NCI-H146 (cell line): Measurements from ENCODE around the gene TUBA3E.
"Not testable (repeated sequence)": the region's sequence is repeated elsewhere in the genome, so short reads cannot be mapped to it uniquely, and the experiment has no call there.

Experiments
- DNase-seq: peaks from one replicate; lab custom pipeline; 2025; lab: John Stamatoyannopoulos, UW

TUBA3E gene

DNA sequence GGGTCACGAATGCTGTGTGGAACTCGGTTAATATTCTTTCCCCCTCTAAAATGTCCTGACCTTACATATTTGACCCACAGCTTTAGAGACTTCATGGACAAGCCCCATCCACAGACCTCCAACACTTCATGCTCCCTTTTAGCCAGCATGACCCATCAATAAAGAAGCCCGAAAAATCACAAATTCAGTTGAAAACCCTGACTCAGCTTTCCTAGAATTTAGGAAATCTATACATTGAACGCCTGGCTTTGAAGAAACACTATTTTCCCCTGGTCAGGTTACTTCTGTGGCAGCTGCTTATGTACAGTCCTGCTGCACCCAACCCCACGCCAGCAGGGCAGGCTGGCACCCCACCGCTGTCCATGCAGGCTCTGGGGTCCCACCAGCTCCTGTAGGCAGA is 6.9 kb downstream of the TUBA3E start:
- not testable (repeated sequence) for DNase-seq

- no peak for DNase-seq
Measured at GRCh38 chr2:130190237-130190636, 8.0 kb downstream of the TUBA3E start.

DNA sequence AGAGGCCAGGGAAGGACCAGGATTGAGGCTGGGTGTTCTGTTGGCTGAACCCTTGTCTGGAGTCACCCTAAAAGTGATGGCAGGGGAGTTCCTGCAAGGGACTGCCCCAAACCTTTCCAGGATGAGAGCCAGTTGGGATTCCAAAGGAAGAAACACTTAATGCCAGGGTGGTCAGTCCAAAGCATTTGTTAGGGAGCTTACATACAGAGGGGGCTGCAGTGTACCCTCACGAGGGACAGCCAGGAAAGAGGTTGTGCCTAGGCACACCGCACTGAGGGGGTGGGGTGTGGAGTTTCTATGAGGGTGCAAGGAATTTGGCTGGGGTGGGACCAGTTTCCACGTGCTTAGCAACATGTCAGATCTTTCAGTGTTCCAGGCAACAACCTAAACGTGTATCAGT is 9.3 kb downstream of the TUBA3E start:
- DNase-seq: not testable (repeated sequence)

DNA sequence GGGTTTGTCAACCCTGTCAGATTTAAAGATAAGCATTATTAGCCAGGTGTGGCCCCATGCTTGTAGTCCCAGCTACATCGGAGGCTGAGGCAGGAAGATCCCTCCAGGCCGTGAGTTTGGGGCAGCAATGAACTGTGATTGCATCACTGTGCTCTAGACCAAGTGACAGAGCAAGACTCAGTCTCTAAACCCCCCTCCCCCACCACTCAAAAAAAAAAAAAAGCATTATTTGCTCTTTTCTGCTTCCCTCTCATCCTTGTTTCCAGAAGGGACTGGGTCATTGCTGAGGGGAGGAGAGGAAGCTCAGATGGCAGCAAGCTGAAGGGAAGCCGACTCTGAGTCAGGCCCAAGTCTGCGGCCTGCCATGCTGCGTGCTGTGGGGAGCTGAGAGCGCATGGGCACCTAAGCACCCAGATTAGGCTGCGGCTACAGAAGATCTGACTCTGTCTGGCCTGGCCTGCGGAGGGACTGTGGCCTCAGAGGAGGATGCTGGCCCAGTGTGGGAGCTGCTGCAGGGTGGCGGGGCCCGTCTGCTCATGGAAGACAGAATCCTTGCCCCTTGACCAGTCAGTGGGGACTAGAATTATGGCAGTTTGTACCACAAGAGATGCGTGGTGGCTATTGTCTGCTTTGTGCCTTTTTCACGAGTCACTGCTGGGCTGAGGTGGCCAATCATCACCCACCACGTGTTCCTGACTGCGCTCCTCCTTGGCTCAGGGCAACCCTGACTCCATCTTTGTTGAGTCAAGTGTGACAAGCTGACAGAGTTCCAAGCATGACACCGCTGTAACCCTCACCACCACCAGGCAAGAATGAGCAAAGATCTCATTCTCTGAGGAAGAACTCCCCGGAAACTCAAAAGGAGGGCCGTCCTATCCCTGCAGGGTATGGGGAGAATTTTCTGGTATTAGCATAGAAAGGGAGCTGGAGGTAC is 10.1 kb downstream of the TUBA3E start:
- not testable (repeated sequence) for DNase-seq

DNA sequence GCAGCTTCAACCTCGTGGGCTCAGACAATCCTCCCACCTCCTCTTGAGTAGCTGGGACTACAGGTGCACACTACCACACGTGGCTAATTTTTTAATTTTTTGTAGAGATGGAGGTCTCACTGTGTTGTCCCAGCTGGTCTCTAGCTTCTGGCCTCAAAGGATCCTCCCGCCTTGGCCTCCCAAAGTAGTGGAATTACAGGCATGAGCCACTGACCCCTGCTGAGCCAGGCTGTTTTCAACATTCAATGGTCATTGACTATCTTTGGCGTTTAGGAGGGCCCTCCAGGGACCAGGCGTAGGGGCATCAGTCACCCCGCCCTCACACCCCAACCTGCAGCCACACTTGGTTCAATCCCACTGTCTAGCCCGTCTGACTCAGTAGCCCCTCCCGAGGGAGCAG is 11.0 kb downstream of the TUBA3E start:
- DNase-seq: no peak

DNA sequence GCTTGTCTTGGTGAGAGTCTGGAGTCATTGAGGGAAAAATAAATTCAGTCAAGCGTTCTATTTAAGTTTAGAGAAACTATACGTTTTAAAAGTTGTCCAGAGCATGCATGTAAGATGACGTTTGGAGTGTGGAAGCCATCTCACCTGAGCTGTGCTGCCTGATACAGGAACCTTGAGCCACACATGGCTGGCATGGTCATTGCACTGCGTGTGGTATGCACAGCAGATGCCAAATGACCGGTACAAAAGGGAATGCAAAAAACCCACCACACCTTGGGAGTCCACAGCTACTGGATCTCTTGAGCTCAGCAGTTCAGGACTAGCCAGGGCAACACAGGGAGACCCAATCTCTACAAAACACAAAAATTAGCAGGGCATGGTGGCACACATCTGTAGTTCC is 11.8 kb downstream of the TUBA3E start:
- no peak for DNase-seq

DNA sequence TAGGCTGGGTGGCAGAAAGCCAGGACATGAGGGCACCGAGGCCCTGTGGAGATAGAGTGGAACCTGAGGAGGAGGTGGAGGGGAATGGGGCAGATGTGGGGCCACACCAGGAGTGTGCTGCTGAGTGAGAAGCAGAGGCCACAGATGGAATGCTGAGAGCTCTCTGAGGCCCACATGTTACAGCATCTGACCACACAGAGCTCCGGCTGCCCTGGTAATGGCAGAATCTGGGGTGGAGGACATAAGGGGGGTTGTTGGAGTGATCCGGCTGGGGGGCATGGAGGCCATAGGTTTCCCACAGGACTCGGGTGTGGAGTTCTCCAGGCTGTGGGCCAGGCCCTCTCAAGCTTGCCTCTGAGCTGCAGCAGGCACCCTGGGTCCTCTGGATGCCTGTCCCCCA is 12.3 kb downstream of the TUBA3E start:
- no peak for DNase-seq

DNA sequence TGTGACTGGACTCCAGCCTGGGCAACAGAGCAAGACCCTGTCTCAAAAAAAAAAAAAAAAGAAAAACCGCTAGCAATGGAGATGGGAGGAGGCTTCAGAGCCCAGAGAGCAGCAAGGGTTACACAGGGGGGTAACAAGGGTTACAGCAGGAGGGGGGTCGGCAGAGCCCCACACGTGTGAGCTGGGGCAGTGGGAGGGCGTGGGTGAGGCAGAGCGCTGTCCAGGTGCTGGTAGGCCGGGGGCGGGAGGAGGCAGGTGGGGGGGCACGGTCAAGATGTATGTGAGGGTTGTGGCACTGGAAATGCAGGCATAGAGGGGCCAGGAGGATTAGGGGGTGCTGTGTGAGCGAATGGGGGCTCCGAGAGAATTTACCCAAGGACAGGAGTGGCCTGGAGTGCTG is 12.8 kb downstream of the TUBA3E start:
- DNase-seq: no peak

DNA sequence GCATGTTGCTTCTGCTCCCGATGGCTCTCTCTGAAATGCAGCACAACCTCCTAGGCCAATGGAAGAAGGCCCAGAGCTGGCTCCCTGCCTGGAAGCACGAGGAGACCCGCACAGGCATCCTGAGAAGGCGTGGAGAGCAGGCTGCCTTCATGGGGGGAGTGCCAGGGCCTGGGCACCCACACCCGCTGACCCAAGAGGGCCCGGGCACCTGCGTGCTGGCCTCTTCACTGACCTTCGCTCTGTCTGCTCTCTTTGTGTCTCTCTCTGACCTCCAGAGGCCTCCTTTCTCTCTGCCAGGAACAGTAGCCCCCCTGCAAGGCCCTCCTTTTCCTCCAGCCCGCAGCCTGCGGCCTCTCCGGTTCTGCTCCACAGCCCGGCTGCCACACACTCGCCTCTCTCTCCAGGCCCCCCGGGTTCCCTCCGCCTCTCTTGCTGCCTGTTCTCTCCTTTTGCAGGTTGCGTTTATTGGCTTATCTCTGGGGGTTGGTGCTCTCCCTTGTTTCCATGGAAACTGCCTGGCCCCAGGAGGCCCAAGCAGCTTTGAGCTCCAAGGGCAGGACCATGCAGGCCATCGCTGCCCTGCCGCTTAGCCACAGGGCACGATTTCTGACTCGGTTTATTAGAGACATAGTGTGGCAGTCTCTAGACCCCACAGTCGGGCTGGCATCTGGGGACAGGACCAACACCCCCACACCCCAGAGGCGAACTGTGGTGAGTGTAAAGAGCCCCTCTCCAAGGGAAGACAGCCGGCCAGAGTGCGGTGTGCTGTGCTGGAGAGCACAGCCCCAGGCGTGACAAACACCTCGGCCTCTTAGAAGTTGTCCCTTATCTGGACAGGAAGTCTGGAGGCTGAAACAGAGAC is 14.5 kb downstream of the TUBA3E start:
- no peak for DNase-seq

- not testable (repeated sequence) for DNase-seq
Measured at GRCh38 chr2:130182826-130183511, 15.3 kb downstream of the TUBA3E start.

GRCh38 chr2:130181880-130182682 is 16.2 kb downstream of the TUBA3E start, which contains the start of gene MZT2B:
Gene MZT2B (plus strand): TSS chr2:130182262. CDS start chr2:130182283, 21 bp downstream.
- peak; percentile 88 for DNase-seq

GRCh38 chr2:130181325-130181879 is 16.8 kb downstream of the TUBA3E start, which contains the start of gene SMPD4:
Gene SMPD4 (minus strand): TSS chr2:130181602. CDS start chr2:130176592, 5,010 bp downstream.
- DNase-seq: peak; percentile 98

DNA sequence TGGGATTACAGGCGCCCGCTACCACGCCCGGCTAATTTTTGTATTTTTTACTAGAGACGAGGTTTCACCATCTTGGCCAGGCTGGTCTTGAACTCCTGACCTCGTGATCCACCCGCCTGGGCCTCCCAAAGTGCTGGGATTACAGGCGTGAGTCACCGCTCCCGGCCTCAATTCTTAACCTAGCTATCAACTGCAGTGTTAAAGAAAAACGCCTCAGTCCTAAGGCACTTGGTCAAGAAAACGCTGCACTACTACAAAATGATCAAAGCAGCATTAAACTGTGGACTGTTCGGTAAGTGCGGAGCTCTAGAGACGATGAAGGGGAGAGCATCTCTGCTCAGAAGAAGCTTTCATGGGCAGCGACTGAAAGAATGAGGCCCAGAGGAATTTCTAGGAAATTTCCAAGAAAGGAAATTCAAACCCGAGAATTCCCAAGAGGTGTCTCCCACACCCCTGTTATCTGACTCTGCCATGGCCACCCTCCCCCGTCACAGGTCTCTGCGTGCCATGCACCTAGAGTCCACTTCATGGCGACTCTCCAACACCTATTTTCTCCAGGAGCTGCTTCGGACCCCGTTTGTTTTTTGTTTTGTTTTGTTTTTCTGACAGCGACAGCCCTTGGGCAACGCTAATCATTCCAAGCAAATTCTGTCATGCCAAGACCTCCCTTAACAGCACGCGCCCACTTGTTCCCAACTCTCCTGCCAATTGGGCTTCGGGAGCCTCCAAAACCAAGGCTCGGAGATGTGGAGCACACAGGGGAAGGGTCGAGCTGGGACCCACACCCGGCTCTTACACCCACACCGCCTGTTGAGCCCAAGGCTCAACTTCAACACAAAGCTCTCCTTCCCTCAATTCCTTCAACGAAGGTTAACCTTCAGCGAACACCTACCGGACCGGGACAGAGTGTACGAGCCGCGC is 17.6 kb downstream of the TUBA3E start:
- not testable (repeated sequence) for DNase-seq

DNA sequence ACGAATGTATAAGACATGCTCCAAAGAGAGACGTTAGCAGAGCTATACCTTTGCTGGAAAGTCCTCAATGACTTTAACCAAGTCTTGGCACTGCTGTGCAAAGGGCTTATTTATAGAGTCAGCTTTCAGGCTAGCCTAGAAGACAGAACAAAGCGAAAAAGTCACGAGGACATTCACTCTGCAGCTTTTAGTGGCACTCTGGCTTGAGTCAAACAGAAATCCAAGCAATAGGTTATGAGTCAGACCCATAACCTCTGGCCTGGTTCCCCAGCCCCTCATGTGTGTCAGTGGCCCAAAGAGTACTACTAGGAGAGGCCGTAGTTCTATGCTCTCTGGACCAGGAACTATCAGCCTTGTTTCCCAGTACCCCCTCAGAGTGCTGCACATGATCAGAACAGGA is 23.4 kb downstream of the TUBA3E start:
- not testable (repeated sequence) for DNase-seq

DNA sequence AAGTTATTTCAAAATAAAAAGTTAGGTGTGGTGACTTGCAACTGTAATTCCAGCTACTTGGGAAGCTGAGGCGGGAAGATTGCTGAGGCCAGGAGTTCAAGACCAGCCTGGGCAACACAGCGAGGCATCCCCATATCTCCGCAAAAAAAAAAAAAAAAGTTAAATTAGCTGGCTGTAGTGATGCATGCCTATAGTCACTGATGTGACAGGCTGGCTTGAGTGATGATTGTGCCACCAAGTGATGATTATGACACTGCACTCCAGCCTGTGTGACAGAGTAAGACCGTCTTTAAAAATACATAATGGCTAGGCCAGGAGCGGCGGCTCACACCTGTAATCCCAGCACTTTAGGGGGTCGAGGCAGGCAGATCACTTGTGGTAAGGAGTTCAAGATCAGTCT is 28.3 kb downstream of the TUBA3E start:
- no peak for DNase-seq

DNA sequence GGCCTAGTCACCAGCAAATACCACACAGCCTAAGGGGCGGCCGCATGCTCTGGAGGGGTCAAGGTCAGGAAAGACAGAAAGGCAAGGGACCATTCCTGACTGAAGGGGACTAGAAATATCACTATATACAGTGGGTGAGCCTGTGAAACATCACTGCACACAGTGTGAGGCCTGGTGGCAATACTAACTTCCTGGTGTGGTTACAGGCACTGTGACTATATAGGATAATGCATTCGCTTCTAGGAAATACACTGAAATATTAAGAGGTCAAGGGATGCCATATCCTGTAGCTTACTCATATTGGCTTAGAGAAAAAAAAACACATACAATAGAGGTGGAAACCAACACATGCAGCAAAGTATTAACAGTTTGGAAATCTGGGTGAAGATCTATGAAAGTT is 29.1 kb downstream of the TUBA3E start:
- DNase-seq: not testable (repeated sequence)

GRCh38 chr2:130166611-130167010 is 31.6 kb downstream of the TUBA3E start:
- not testable (repeated sequence) for DNase-seq

DNA sequence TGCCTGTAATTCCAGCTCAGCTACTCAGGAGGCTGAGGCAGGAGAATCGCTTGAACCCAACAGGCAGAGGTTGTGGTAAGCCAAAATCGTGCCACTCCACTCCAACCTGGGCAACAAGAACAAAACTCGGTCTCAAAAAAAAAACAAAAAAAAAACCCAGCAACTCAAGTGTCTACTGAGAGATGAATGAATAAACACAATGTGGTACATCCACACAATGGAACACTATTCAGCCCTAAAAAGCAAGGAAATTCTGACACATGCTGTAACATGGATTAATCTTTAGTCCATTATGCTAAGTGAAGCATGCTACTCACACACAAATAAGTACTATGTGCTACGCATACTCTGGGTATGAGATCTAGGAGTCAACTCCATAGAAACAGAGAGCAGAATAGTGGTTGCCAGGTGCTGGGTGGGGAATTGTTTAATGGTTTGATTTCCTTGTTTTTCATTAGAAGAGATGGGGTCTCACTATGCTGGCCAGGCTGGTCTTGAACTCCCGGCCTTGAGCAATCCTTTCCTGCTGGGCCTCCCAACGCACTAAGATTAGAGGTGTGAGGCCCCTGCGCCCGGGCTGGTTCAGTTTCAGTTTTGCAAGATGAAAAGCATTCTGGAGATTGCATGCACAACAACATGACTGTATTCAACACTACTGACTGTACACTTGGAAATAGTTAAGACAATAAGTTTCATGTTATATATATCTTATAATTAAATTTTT is 32.8 kb downstream of the TUBA3E start:
- DNase-seq: no peak

GRCh38 chr2:130162968-130163367 is 35.3 kb downstream of the TUBA3E start:
- DNase-seq: no peak
